IMR-90 (cell line): Measurements from ENCODE around the gene CXCR3. TPM values are rescaled to one million over a fixed set of nuclear protein-coding genes. Genes with fewer than 3 reads are reported as not detected.

Source experiments
- ATAC-seq: fragments of 200-7000 bp; cut with Tn5 transposase; 2 replicates; pipeline ENCODE4 v1.9.1; 2020; ENCODE audit warnings: low read depth, mild to moderate bottlenecking, moderate library complexity
- BruUV-seq: library from RNA; stranded (reverse); fragments of 400-500 nt; replicated peaks from 2 replicates; lab custom pipeline; 2021; lab: Mats Ljungman, UMichigan
- CTCF ChIA-PET: fragments of 300-600 bp; formaldehyde crosslinking; extraction: SDS; loops from one replicate; lab custom pipeline; 2021; ENCODE audit warnings: antibody characterized with exemption; lab: Yijun Ruan, JAX
- POLR2A ChIA-PET: fragments of 300-600 bp; sonication (Branson Sonifier 250); formaldehyde crosslinking; loops from one replicate; lab custom pipeline; 2022; ENCODE audit warnings: antibody characterized with exemption; ENCODE audit not compliant: unreplicated experiment; lab: Charles Lee
- DNase-seq: peaks from one replicate; pipeline ENCODE4 v3.0.0; 2013
- H2AFZ ChIP-seq: replicated peaks from 2 replicates; pipeline ENCODE3; 2013; ENCODE audit warnings: low read length, mild to moderate bottlenecking; ENCODE audit not compliant: poor library complexity
- H2AK5ac ChIP-seq: 2 replicates; pipeline ENCODE4 v1.6.1; 2013; ENCODE audit warnings: low read depth, low read length, inconsistent platforms
- H2AK9ac ChIP-seq: replicated peaks from 2 replicates; pipeline ENCODE3; 2013; ENCODE audit warnings: mild to moderate bottlenecking, low read depth, low read length, moderate library complexity; ENCODE audit not compliant: poor library complexity
- H2BK120ac ChIP-seq: 2 replicates; pipeline ENCODE4 v1.6.1; 2013; ENCODE audit warnings: low read depth, low read length, inconsistent platforms
- H2BK15ac ChIP-seq: 3 replicates; pipeline ENCODE4 v1.6.1; 2013; ENCODE audit warnings: low read depth, low read length, inconsistent platforms
- H2BK20ac ChIP-seq: 2 replicates; pipeline ENCODE4 v1.6.1; 2013; ENCODE audit warnings: low read depth, mild to moderate bottlenecking, inconsistent platforms, low read length, moderate library complexity
- H2BK5ac ChIP-seq: 2 replicates; pipeline ENCODE4 v1.6.1; 2013; ENCODE audit warnings: mild to moderate bottlenecking, low read depth, low read length, inconsistent platforms; ENCODE audit not compliant: poor library complexity, severe bottlenecking
- H3K14ac ChIP-seq: replicated peaks from 2 replicates; pipeline ENCODE4 v1.6.1; 2013; ENCODE audit warnings: low read depth, low read length, inconsistent platforms
- H3K18ac ChIP-seq: 2 replicates; pipeline ENCODE4 v1.6.1; 2013; ENCODE audit warnings: low read depth, low read length, control low read depth
- H3K23ac ChIP-seq: 2 replicates; pipeline ENCODE4 v1.6.1; 2013; ENCODE audit warnings: low read depth, low read length, inconsistent platforms
- H3K27ac ChIP-seq: 2 replicates; pipeline ENCODE4 v1.5.1; 2013; ENCODE audit warnings: mild to moderate bottlenecking, control low read depth, low read length; ENCODE audit not compliant: insufficient read depth
- H3K27me3 ChIP-seq: 2 replicates; pipeline ENCODE4 v1.6.1; 2013; ENCODE audit warnings: low read length; ENCODE audit not compliant: control insufficient read depth, insufficient read depth
- H3K36me3 ChIP-seq: 2 replicates; pipeline ENCODE4 v1.6.1; 2013; ENCODE audit warnings: low read length, mixed read lengths; ENCODE audit not compliant: control insufficient read depth, insufficient read depth
- H3K4ac ChIP-seq: 2 replicates; pipeline ENCODE4 v1.6.1; 2013; ENCODE audit warnings: low read depth, low read length, inconsistent platforms
- H3K4me1 ChIP-seq: 2 replicates; pipeline ENCODE4 v1.6.1; 2013; ENCODE audit warnings: low read length, mixed read lengths; ENCODE audit not compliant: control insufficient read depth, insufficient read depth
- H3K4me2 ChIP-seq: 2 replicates; pipeline ENCODE4 v1.6.1; 2013; ENCODE audit warnings: low read depth, mild to moderate bottlenecking, control low read depth, low read length, moderate library complexity
- H3K4me3 ChIP-seq: 2 replicates; pipeline ENCODE4 v1.5.1; 2013; ENCODE audit warnings: low read depth, mild to moderate bottlenecking, control low read depth, low read length, moderate library complexity; ENCODE audit not compliant: insufficient read depth
- H3K56ac ChIP-seq: 2 replicates; pipeline ENCODE4 v1.6.1; 2013; ENCODE audit warnings: low read length, inconsistent platforms; ENCODE audit not compliant: insufficient read depth; ENCODE audit errors: extremely low read depth
- H3K79me1 ChIP-seq, 2 experiments: 2 replicates each; pipeline ENCODE4 v1.6.1; 2013; ENCODE audit warnings: low read length in 2 of 2, inconsistent platforms in 1 of 2, low read depth in 1 of 2
- H3K9ac ChIP-seq: 2 replicates; pipeline ENCODE4 v1.6.1; 2013; ENCODE audit warnings: low read depth, low read length, control low read depth
- H3K9me1 ChIP-seq: 2 replicates; pipeline ENCODE4 v1.6.1; 2013; ENCODE audit warnings: low read length, inconsistent platforms; ENCODE audit not compliant: insufficient read depth
- H3K9me3 ChIP-seq: 2 replicates; pipeline ENCODE4 v1.6.1; 2013; ENCODE audit warnings: low read length; ENCODE audit not compliant: control insufficient read depth, insufficient read depth
- H4K20me1 ChIP-seq: 2 replicates; pipeline ENCODE4 v1.6.1; 2013; ENCODE audit warnings: low read length, inconsistent platforms; ENCODE audit not compliant: insufficient read depth
- H4K5ac ChIP-seq: 2 replicates; pipeline ENCODE4 v1.6.1; 2013; ENCODE audit warnings: mild to moderate bottlenecking, low read depth, low read length, control low read depth
- H4K8ac ChIP-seq, 2 experiments: 2 replicates each; pipeline ENCODE4 v1.6.1; 2013; ENCODE audit warnings: low read depth in 2 of 2, low read length in 2 of 2, control low read depth in 1 of 2, inconsistent platforms in 1 of 2
- H4K91ac ChIP-seq: 2 replicates; pipeline ENCODE4 v1.6.1; 2013; ENCODE audit warnings: low read depth, low read length, inconsistent platforms; ENCODE audit not compliant: insufficient read depth
- BHLHE40 ChIP-seq: fragments of 150-350 bp; IDR thresholded peaks from 2 replicates; pipeline ENCODE4 v1.6.1; 2016; ENCODE audit warnings: mild to moderate bottlenecking, low read depth, low read length
- CEBPB ChIP-seq: IDR thresholded peaks from 2 replicates; pipeline ENCODE4 v1.6.1; 2012; ENCODE audit warnings: low read depth, low read length, improper control_type of control experiment
- CHD1 ChIP-seq: IDR thresholded peaks from 2 replicates; pipeline ENCODE4 v1.6.1; 2012; ENCODE audit warnings: low read depth, low read length, improper control_type of control experiment
- ELK1 ChIP-seq: fragments of 150-350 bp; IDR thresholded peaks from 2 replicates; pipeline ENCODE4 v1.6.1; 2016; ENCODE audit warnings: low read depth, mild to moderate bottlenecking, low read length, moderate library complexity, borderline replicate concordance
- FOS ChIP-seq: fragments of 150-350 bp; IDR thresholded peaks from 2 replicates; pipeline ENCODE4 v1.6.1; 2016; ENCODE audit warnings: low read depth, low read length
- MAFK ChIP-seq: IDR thresholded peaks from 2 replicates; pipeline ENCODE4 v1.6.1; 2012; ENCODE audit warnings: low read depth, low read length, improper control_type of control experiment
- MAZ ChIP-seq: IDR thresholded peaks from 2 replicates; pipeline ENCODE4 v1.6.1; 2012; ENCODE audit warnings: low read depth, mild to moderate bottlenecking, low read length, improper control_type of control experiment, moderate library complexity, borderline replicate concordance
- MXI1 ChIP-seq: IDR thresholded peaks from 2 replicates; pipeline ENCODE4 v1.6.1; 2012; ENCODE audit warnings: low read depth, mild to moderate bottlenecking, low read length, moderate library complexity, borderline replicate concordance
- NFE2L2 ChIP-seq: fragments of 150-350 bp; IDR thresholded peaks from 2 replicates; pipeline ENCODE4 v1.6.1; 2016; ENCODE audit warnings: low read depth, mild to moderate bottlenecking, low read length
- POLR2A ChIP-seq: IDR thresholded peaks from 2 replicates; pipeline ENCODE4 v1.6.1; 2012; ENCODE audit warnings: mild to moderate bottlenecking, low read depth, low read length
- RAD21 ChIP-seq: IDR thresholded peaks from 2 replicates; pipeline ENCODE4 v1.6.1; 2012; ENCODE audit warnings: low read length, improper control_type of control experiment
- RCOR1 ChIP-seq: IDR thresholded peaks from 2 replicates; pipeline ENCODE4 v1.6.1; 2012; ENCODE audit warnings: mild to moderate bottlenecking, low read length, improper control_type of control experiment; ENCODE audit not compliant: insufficient replicate concordance
- RFX5 ChIP-seq: IDR thresholded peaks from 2 replicates; pipeline ENCODE4 v1.8.0; 2012; ENCODE audit warnings: low read depth, mild to moderate bottlenecking, low read length, moderate library complexity
- SMC3 ChIP-seq: fragments of 150-350 bp; IDR thresholded peaks from 2 replicates; pipeline ENCODE4 v1.6.1; 2016; ENCODE audit warnings: low read depth, mild to moderate bottlenecking, antibody characterized with exemption, low read length, moderate library complexity
- USF2 ChIP-seq: fragments of 150-350 bp; IDR thresholded peaks from 2 replicates; pipeline ENCODE4 v1.6.1; 2017; ENCODE audit warnings: mild to moderate bottlenecking, antibody characterized with exemption, low read length, low read depth
- WGBS, 2 experiments: methylation state at CpG; one replicate each; pipeline versions ENCODE4 v1.1.5 to v1.1.7; 2013; ENCODE audit warnings: missing lambda C conversion rate in 2 of 2; ENCODE audit not compliant: insufficient read length in 1 of 2; ENCODE audit errors: extremely low coverage in 2 of 2; 5-methylcytosine and 5-hydroxymethylcytosine counted together
- dilution Hi-C: fragments of 300-500 bp; cut with HindIII; formaldehyde crosslinking; loops from one replicate; pipeline ENCODE4 v1.14.3; 2018; ENCODE audit warnings: low sequenced_read_pairs; ENCODE audit not compliant: unreplicated experiment
- in situ Hi-C: fragments of 300-500 bp; cut with MboI; formaldehyde crosslinking; loops from 3 replicates; pipeline ENCODE4 v1.14.3; 2019; ENCODE audit warnings: low sequenced_read_pairs, inconsistent platforms, mixed read lengths
- intact Hi-C: fragments of 100-400 bp; cut with micrococcal nuclease; formaldehyde crosslinking; loops from 2 replicates; pipeline ENCODE4 v1.10.0; 2022
- polyA plus RNA-seq, 3 experiments: library from polyadenylated mRNA; depleted of rRNA; stranded (reverse); fragments of >200 nt; gene quantifications; 2 replicates each; pipeline ENCODE4 v1.2.3, GENCODE V29; 2012; ENCODE audit warnings: low replicate concordance in 1 of 3
- total RNA-seq: library from RNA; depleted of rRNA; stranded (reverse); fragments of >200 nt; gene quantifications from 2 replicates; pipeline ENCODE4 v1.2.3, GENCODE V29; 2012
- TF ChIP-seq, protein P1 (sequence below): conservative IDR thresholded peaks from 2 replicates; pipeline ENCODE4 v1.5.1; 2012; ENCODE audit warnings: mild to moderate bottlenecking, low read depth, low read length, improper control_type of control experiment

The CXCR3 gene
- total and polyA plus RNA-seq, 2 of the 4 experiments (the other 2 are of a cell fraction): not detected

DNA sequence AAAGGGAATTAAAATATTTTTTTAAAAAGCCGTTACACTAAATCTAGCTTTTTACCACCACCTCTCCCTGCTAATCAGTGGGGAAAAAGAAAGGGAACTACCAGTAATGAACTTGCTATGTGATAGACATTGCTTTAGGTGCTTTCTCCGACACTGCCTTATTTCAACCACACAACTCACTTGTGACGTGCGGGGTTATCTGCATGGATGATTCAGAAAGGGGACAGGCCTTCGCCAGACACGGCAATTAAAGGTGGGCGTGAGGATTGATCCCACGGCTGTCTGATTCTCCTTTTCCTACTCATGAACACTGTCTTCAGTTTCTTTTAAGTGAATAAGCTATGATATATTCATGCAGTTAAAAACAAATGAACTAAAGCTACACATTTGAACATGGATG, 882 bp upstream of the CXCR3 start:
- no peak overlapping the region for H2AFZ ChIP-seq
- no peak for TF ChIP-seq RCOR1
- TF ChIP-seq RAD21: no peak
- no peak for TF ChIP-seq SMC3
- no peak for TF ChIP-seq MAFK
- no peak for TF ChIP-seq POLR2A
- TF ChIP-seq ELK1: no peak
- no peak for TF ChIP-seq USF2
- no peak for TF ChIP-seq CHD1
- TF ChIP-seq CEBPB: no peak
- TF ChIP-seq NFE2L2: no peak
- TF ChIP-seq RFX5: no peak
- TF ChIP-seq, protein P1, sequence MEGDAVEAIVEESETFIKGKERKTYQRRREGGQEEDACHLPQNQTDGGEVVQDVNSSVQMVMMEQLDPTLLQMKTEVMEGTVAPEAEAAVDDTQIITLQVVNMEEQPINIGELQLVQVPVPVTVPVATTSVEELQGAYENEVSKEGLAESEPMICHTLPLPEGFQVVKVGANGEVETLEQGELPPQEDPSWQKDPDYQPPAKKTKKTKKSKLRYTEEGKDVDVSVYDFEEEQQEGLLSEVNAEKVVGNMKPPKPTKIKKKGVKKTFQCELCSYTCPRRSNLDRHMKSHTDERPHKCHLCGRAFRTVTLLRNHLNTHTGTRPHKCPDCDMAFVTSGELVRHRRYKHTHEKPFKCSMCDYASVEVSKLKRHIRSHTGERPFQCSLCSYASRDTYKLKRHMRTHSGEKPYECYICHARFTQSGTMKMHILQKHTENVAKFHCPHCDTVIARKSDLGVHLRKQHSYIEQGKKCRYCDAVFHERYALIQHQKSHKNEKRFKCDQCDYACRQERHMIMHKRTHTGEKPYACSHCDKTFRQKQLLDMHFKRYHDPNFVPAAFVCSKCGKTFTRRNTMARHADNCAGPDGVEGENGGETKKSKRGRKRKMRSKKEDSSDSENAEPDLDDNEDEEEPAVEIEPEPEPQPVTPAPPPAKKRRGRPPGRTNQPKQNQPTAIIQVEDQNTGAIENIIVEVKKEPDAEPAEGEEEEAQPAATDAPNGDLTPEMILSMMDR: no peak
- TF ChIP-seq BHLHE40: no peak
- TF ChIP-seq FOS: no peak
- no peak for TF ChIP-seq MXI1
- TF ChIP-seq MAZ: no peak
- H2BK15ac ChIP-seq: no peak overlapping the region
- no peak overlapping the region for H3K56ac ChIP-seq
- no CpG with 5 or more reads among the region's 8 CpGs for WGBS, 2 experiments
- dilution Hi-C loops: no loop called here
- intact Hi-C loops: no loop called here
- H2AK9ac ChIP-seq: no peak overlapping the region
- DNase-seq: no peak
- H3K36me3 ChIP-seq: no peaks in the 10 kb centered on the region; the same call in 1 of the 2 replicates
- H3K9me3 ChIP-seq: no peaks in the 10 kb centered on the region; the same call in 1 of the 2 replicates
- no TSS peak for BruUV-seq
- H3K23ac ChIP-seq: no peak overlapping the region
- no peak overlapping the region for H3K9ac ChIP-seq
- no peak overlapping the region for H3K18ac ChIP-seq
- no peak overlapping the region for H3K14ac ChIP-seq
- H2BK20ac ChIP-seq: no peak overlapping the region
- no peak overlapping the region for H2BK5ac ChIP-seq
- no peaks in the 10 kb centered on the region; the same call in 1 of the 2 replicates for H3K4me1 ChIP-seq
- H3K27ac ChIP-seq: no peak overlapping the region
- no peak overlapping the region for H2AK5ac ChIP-seq
- no peak overlapping the region for H3K4me2 ChIP-seq
- no peaks in the 10 kb centered on the region for H3K9me1 ChIP-seq
- H3K79me1 ChIP-seq: no peaks in the 10 kb centered on the region
- ChIA-PET CTCF (interaction anchor here (0.9 kb wide), 1 partner anchor 30 kb away, joined by 5 read pairs; no protein-coding TSS in a partner anchor), POLR2A (no interaction called here)
- no peak overlapping the region for H4K5ac ChIP-seq
- no peak overlapping the region for H4K8ac ChIP-seq
- H3K4ac ChIP-seq: no peak overlapping the region
- H4K91ac ChIP-seq: no peak overlapping the region
- H3K27me3 ChIP-seq: peaks cover 3% of the 10 kb centered on the region; the same call in 1 of the 2 replicates
- no peak for ATAC-seq
- H3K4me3 ChIP-seq: no peak overlapping the region
- in situ Hi-C loops: no loop called here
- no peaks in the 10 kb centered on the region for H4K20me1 ChIP-seq
- H2BK120ac ChIP-seq: no peak overlapping the region
